ENCODE results near the gene PPP2R2C.

DNA sequence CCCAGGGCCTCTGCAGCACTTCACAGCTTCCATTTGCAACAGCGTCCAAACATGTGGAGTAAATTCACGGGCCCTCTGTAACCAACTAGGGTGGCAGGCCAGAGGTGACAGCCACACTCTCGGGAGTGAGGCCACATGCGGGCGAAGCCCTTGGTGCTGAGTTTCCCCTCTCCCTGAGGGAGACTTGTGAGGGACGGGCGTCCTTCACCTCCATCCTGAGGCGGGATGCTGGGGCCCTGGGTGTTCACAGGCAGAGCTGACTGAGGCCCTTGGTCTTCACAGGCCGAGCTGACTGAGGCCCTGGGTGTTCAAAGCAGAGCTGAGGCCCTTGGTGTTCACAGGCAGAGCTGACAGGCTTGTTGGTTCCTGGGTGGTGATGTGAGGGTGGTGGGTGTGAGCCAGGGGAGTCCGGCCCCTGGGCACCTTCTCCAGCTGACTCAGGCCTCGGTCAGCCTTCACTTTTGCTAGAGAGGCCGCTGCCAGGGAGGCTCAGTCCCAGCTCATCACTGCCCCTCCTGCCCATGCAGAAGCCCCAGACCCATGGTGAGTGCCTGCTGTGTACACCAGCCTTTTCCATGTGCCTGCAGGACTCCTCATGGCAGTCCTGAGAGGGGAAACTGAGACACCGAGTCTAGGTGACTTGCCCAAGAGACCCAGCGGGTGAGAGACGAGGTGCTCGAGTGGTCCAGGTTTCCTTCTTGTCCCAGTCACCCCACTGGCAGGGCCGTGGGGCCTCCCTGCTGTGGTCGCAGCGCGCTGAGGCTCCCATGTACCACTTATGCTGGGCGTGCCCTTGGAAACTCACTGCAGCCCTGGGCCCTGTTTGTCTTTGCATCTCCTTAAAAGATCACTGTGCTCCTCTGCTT lies 194.2 kb downstream of the PPP2R2C start:
- TF ChIP-seq POLR2AphosphoS5 (IDR thresholded peaks at IDR 0.05; ENCODE audit: low read length), result no peak
- TF ChIP-seq, protein P1, sequence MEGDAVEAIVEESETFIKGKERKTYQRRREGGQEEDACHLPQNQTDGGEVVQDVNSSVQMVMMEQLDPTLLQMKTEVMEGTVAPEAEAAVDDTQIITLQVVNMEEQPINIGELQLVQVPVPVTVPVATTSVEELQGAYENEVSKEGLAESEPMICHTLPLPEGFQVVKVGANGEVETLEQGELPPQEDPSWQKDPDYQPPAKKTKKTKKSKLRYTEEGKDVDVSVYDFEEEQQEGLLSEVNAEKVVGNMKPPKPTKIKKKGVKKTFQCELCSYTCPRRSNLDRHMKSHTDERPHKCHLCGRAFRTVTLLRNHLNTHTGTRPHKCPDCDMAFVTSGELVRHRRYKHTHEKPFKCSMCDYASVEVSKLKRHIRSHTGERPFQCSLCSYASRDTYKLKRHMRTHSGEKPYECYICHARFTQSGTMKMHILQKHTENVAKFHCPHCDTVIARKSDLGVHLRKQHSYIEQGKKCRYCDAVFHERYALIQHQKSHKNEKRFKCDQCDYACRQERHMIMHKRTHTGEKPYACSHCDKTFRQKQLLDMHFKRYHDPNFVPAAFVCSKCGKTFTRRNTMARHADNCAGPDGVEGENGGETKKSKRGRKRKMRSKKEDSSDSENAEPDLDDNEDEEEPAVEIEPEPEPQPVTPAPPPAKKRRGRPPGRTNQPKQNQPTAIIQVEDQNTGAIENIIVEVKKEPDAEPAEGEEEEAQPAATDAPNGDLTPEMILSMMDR (IDR thresholded peaks at IDR 0.05 in 2 of 3, conservative IDR thresholded peaks at IDR 0.05 in 1 of 3; ENCODE audit: control insufficient read depth in 2 of 3, extremely low read depth in 1 of 3, insufficient read depth in 1 of 3, low read depth in 3 of 3, low read length in 3 of 3), result no peak
- TF ChIP-seq ESRRA (IDR thresholded peaks at IDR 0.05; ENCODE audit: low read length), result no peak
- no peak for TF ChIP-seq FOS (IDR thresholded peaks at IDR 0.05; ENCODE audit: borderline replicate concordance, extremely low read depth, insufficient read length)

Measured in GM12878 (cell line).